ENCODE results near the gene TAPT1.

GRCh38 chr4:16267639-16268038, 41.4 kb upstream of the TAPT1 start:
- no peak for TF ChIP-seq POLR2A (IDR thresholded peaks at IDR 0.05)
- TF ChIP-seq POLR2AphosphoS5 (IDR thresholded peaks at IDR 0.05) = no peak
